ENCODE results near the gene TANGO2.

DNA sequence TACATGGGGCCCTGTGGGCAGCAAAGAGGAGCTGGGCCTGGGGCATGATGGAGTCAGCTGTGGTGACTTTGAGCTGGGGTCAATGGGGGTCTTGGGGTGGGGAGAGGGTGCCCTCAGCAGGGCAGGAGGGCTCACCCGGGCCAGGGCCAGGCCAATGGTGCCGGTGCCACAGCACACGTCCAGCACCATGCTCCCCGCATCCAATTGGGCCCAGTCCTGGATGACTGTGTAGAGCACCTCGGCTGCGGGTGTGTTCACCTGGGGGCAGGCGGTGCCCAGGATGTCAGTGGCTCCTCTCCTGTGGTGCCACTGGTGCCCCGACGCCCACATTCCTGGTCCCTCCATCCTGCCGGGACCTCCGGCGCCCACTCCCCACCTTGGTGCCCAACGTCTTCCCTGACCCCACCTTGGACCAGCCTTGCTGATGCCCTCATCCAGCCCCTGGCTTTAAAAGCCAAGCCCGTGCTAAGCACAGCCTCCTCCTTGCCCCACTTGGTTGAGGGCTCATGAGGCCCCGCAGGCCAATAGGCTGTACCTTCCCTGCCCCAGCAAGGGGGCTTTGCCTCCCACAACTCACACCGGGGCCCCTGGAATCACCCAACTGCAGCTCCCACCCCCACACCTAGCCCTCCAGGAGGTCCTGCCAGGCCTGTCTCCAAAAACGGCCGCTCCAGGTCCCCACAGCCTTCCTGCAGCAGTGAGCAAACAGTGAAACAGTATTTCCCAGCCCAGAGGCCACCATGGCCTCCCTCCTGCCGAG lies 92.8 kb downstream of the TANGO2 start:
- TF ChIP-seq POLR2AphosphoS5 (IDR thresholded peaks at IDR 0.05; ENCODE audit: low read depth, low read length) (no peak; the same call in none of the 2 replicates), GABPA (IDR thresholded peaks at IDR 0.05; ENCODE audit: low read depth) (no peak), EZH2phosphoT487 (IDR thresholded peaks at IDR 0.05; ENCODE audit: borderline replicate concordance, low read depth) (no peak), YY1 (IDR thresholded peaks at IDR 0.05; ENCODE audit: low read depth) (no peak), ELF1 (IDR thresholded peaks at IDR 0.05) (no peak)
- TF ChIP-seq, protein P1, sequence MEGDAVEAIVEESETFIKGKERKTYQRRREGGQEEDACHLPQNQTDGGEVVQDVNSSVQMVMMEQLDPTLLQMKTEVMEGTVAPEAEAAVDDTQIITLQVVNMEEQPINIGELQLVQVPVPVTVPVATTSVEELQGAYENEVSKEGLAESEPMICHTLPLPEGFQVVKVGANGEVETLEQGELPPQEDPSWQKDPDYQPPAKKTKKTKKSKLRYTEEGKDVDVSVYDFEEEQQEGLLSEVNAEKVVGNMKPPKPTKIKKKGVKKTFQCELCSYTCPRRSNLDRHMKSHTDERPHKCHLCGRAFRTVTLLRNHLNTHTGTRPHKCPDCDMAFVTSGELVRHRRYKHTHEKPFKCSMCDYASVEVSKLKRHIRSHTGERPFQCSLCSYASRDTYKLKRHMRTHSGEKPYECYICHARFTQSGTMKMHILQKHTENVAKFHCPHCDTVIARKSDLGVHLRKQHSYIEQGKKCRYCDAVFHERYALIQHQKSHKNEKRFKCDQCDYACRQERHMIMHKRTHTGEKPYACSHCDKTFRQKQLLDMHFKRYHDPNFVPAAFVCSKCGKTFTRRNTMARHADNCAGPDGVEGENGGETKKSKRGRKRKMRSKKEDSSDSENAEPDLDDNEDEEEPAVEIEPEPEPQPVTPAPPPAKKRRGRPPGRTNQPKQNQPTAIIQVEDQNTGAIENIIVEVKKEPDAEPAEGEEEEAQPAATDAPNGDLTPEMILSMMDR (IDR thresholded peaks at IDR 0.05) = no peak
- TF ChIP-seq, protein P2, sequence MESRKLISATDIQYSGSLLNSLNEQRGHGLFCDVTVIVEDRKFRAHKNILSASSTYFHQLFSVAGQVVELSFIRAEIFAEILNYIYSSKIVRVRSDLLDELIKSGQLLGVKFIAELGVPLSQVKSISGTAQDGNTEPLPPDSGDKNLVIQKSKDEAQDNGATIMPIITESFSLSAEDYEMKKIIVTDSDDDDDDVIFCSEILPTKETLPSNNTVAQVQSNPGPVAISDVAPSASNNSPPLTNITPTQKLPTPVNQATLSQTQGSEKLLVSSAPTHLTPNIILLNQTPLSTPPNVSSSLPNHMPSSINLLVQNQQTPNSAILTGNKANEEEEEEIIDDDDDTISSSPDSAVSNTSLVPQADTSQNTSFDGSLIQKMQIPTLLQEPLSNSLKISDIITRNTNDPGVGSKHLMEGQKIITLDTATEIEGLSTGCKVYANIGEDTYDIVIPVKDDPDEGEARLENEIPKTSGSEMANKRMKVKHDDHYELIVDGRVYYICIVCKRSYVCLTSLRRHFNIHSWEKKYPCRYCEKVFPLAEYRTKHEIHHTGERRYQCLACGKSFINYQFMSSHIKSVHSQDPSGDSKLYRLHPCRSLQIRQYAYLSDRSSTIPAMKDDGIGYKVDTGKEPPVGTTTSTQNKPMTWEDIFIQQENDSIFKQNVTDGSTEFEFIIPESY (IDR thresholded peaks at IDR 0.05; ENCODE audit: borderline replicate concordance, low read depth) = no peak
